GM23338 (cell line): ENCODE results near the gene RGL2. TPM values are rescaled to one million over a fixed set of nuclear protein-coding genes. Genes with fewer than 3 reads are reported as not detected.

Experiments
- ATAC-seq: fragments of 200-7000 bp; cut with Tn5 transposase; 3 replicates; pipeline ENCODE4 v1.9.1; 2020
- DNase-seq: peaks from one replicate; pipeline ENCODE4 v3.0.0-alpha.2; 2015; ENCODE audit warnings: low spot score
- H2AFZ ChIP-seq: fragments of 200-600 bp; sonication (generic); 2 replicates; pipeline ENCODE4 v1.8.0; 2016; ENCODE audit warnings: antibody characterized with exemption, mild to moderate bottlenecking, moderate library complexity
- H3F3A ChIP-seq: fragments of 200-600 bp; sonication (generic); replicated peaks from 2 replicates; pipeline ENCODE4 v1.8.0; 2017; ENCODE audit warnings: antibody characterized with exemption, mixed run types, low read depth
- H3K27ac ChIP-seq: fragments of 200-600 bp; sonication (generic); 2 replicates; pipeline ENCODE4 v1.6.1; 2016; ENCODE audit warnings: low read depth
- H3K27me3 ChIP-seq: fragments of 200-600 bp; sonication (generic); 2 replicates; pipeline ENCODE4 v1.8.0; 2016; ENCODE audit warnings: mild to moderate bottlenecking, mixed run types, moderate library complexity; ENCODE audit not compliant: insufficient read depth
- H3K36me3 ChIP-seq: fragments of 200-600 bp; sonication (generic); 2 replicates; pipeline ENCODE4 v1.8.0; 2016; ENCODE audit warnings: mild to moderate bottlenecking; ENCODE audit not compliant: insufficient read depth
- H3K4me1 ChIP-seq: fragments of 200-600 bp; sonication (generic); 2 replicates; pipeline ENCODE4 v1.8.0; 2016; ENCODE audit warnings: mild to moderate bottlenecking, moderate library complexity; ENCODE audit not compliant: insufficient read depth
- H3K4me2 ChIP-seq: fragments of 200-600 bp; sonication (generic); 2 replicates; pipeline ENCODE4 v1.7.1; 2017; ENCODE audit warnings: mixed run types
- H3K4me3 ChIP-seq: fragments of 200-600 bp; sonication (generic); 2 replicates; pipeline ENCODE4 v1.6.1; 2016; ENCODE audit warnings: mixed run types
- H3K79me2 ChIP-seq: fragments of 200-600 bp; sonication (generic); replicated peaks from 2 replicates; pipeline ENCODE4 v1.8.0; 2017; ENCODE audit warnings: mild to moderate bottlenecking; ENCODE audit not compliant: insufficient read depth
- H3K9me2 ChIP-seq: fragments of 200-600 bp; sonication (generic); 2 replicates; pipeline ENCODE4 v1.8.0; 2017; ENCODE audit not compliant: insufficient read depth
- H4K20me1 ChIP-seq: fragments of 200-600 bp; sonication (generic); replicated peaks from 2 replicates; pipeline ENCODE4 v1.8.0; 2017; ENCODE audit warnings: mild to moderate bottlenecking; ENCODE audit not compliant: insufficient read depth
- H3K27ac Mint-ChIP-seq: 2 replicates; pipeline ENCODE4 v1.8.0; 2020; ENCODE audit warnings: inconsistent platforms, mild to moderate bottlenecking, moderate library complexity, mixed read lengths
- H3K27me3 Mint-ChIP-seq: 3 replicates; pipeline ENCODE4 v1.8.0; 2022; ENCODE audit warnings: low read depth, mild to moderate bottlenecking, moderate library complexity, mixed read lengths, inconsistent platforms; ENCODE audit not compliant: insufficient read depth, poor library complexity
- H3K36me3 Mint-ChIP-seq: 3 replicates; pipeline ENCODE4 v1.8.0; 2021; ENCODE audit warnings: low read depth, mild to moderate bottlenecking, inconsistent platforms, moderate library complexity, mixed read lengths
- H3K4me1 Mint-ChIP-seq: 3 replicates; pipeline ENCODE4 v1.8.0; 2020; ENCODE audit warnings: mild to moderate bottlenecking, inconsistent platforms, mixed read lengths
- H3K4me3 Mint-ChIP-seq: 3 replicates; pipeline ENCODE4 v1.8.0; 2021; ENCODE audit warnings: moderate library complexity, mild to moderate bottlenecking, inconsistent platforms, mixed read lengths
- H3K9me3 Mint-ChIP-seq: 3 replicates; pipeline ENCODE4 v1.8.0; 2020; ENCODE audit warnings: moderate library complexity, mild to moderate bottlenecking, inconsistent platforms, mixed read lengths
- CREB1 ChIP-seq: fragments of 250-450 bp; sonication (Bioruptor Pico); IDR thresholded peaks from 2 replicates; pipeline ENCODE4 v1.5.0; 2020; ENCODE audit warnings: low read depth, mild to moderate bottlenecking, moderate library complexity
- ETS1 ChIP-seq: IDR thresholded peaks from 2 replicates; pipeline ENCODE4 v1.6.1; 2016; ENCODE audit warnings: antibody characterized with exemption
- EZH2 ChIP-seq: fragments of 200-600 bp; sonication (generic); IDR thresholded peaks from one replicate; pipeline ENCODE4 v1.8.0; 2017; ENCODE audit warnings: antibody characterized with exemption, mild to moderate bottlenecking, low read depth; ENCODE audit not compliant: unreplicated experiment
- EZH2phosphoT487 ChIP-seq: fragments of 200-600 bp; sonication (generic); IDR thresholded peaks from one replicate; pipeline ENCODE4 v1.8.1; 2018; ENCODE audit warnings: antibody characterized with exemption; ENCODE audit not compliant: unreplicated experiment
- JUNB ChIP-seq: IDR thresholded peaks from one replicate; pipeline ENCODE4 v1.6.1; 2016; ENCODE audit warnings: antibody characterized with exemption; ENCODE audit not compliant: unreplicated experiment
- NANOG ChIP-seq: IDR thresholded peaks from 2 replicates; pipeline ENCODE4 v1.6.1; 2016; ENCODE audit warnings: antibody characterized with exemption, borderline replicate concordance
- POLR2AphosphoS5 ChIP-seq: IDR thresholded peaks from 2 replicates; pipeline ENCODE4 v1.6.1; 2016; ENCODE audit warnings: antibody characterized with exemption, low read depth
- STAT1 ChIP-seq: IDR thresholded peaks from one replicate; pipeline ENCODE4 v1.6.1; 2016; ENCODE audit warnings: antibody characterized with exemption; ENCODE audit not compliant: unreplicated experiment
- ZNF114 ChIP-seq: fragments of 250-450 bp; sonication (Bioruptor Pico); IDR thresholded peaks from 2 replicates; pipeline ENCODE4 v1.5.0; 2020; ENCODE audit warnings: mild to moderate bottlenecking, moderate library complexity
- ZNF331 ChIP-seq: fragments of 250-450 bp; sonication (Bioruptor Pico); IDR thresholded peaks from 2 replicates; pipeline ENCODE4 v1.5.0; 2020; ENCODE audit warnings: low read depth, mild to moderate bottlenecking, moderate library complexity
- polyA plus RNA-seq: library from polyadenylated mRNA; unstranded; fragments of >200 nt; fragmentation: Nextera tagmentation; extraction: Ambion mirVana; gene quantifications from 2 replicates; pipeline ENCODE4 v1.2.1, GENCODE V29; 2016
- total RNA-seq: library from RNA; depleted of rRNA; stranded (reverse); fragments of >200 nt; shearing (Covaris generic); gene quantifications from 2 replicates; pipeline ENCODE4 v1.2.3, GENCODE V29; 2014
- TF ChIP-seq, protein P1 (sequence below): IDR thresholded peaks from one replicate; pipeline ENCODE4 v1.6.1; 2018; ENCODE audit warnings: antibody characterized with exemption; ENCODE audit not compliant: unreplicated experiment
- TF ChIP-seq, protein P2 (sequence below): fragments of 250-450 bp; sonication (Bioruptor Pico); IDR thresholded peaks from 2 replicates; pipeline ENCODE4 v1.5.0; 2020; ENCODE audit warnings: mild to moderate bottlenecking, moderate library complexity
- TF ChIP-seq, protein P3 (sequence below), 2 experiments: fragments of 200-600 bp in 1 of 2; sonication (generic) in 1 of 2; conservative IDR thresholded peaks; 2 replicates each; pipeline versions ENCODE4 v1.5.1 to v1.6.1; 2016 to 2017; ENCODE audit warnings: antibody characterized with exemption in 2 of 2, low read depth in 2 of 2, mild to moderate bottlenecking in 2 of 2, moderate library complexity in 1 of 2

The RGL2 gene
- total and polyA plus RNA-seq, 2 experiments from 2014 or later = 28.0 to 52.2 TPM

- H3K27ac ChIP-seq = no peak overlapping the region
- no peaks in the 10 kb centered on the region for H3K9me2 ChIP-seq
- no peaks in the 10 kb centered on the region for H4K20me1 ChIP-seq
- TF ChIP-seq STAT1 (no peak), JUNB (no peak), ZNF114 (CRISPR knock-in tag) (no peak), CREB1 (CRISPR knock-in tag) (no peak), ETS1 (no peak), EZH2phosphoT487 (no peak), ZNF331 (no peak), NANOG (no peak), POLR2AphosphoS5 (no peak), EZH2 (no peak)
- TF ChIP-seq, protein P1, sequence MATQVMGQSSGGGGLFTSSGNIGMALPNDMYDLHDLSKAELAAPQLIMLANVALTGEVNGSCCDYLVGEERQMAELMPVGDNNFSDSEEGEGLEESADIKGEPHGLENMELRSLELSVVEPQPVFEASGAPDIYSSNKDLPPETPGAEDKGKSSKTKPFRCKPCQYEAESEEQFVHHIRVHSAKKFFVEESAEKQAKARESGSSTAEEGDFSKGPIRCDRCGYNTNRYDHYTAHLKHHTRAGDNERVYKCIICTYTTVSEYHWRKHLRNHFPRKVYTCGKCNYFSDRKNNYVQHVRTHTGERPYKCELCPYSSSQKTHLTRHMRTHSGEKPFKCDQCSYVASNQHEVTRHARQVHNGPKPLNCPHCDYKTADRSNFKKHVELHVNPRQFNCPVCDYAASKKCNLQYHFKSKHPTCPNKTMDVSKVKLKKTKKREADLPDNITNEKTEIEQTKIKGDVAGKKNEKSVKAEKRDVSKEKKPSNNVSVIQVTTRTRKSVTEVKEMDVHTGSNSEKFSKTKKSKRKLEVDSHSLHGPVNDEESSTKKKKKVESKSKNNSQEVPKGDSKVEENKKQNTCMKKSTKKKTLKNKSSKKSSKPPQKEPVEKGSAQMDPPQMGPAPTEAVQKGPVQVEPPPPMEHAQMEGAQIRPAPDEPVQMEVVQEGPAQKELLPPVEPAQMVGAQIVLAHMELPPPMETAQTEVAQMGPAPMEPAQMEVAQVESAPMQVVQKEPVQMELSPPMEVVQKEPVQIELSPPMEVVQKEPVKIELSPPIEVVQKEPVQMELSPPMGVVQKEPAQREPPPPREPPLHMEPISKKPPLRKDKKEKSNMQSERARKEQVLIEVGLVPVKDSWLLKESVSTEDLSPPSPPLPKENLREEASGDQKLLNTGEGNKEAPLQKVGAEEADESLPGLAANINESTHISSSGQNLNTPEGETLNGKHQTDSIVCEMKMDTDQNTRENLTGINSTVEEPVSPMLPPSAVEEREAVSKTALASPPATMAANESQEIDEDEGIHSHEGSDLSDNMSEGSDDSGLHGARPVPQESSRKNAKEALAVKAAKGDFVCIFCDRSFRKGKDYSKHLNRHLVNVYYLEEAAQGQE = no peak
- TF ChIP-seq, protein P2, sequence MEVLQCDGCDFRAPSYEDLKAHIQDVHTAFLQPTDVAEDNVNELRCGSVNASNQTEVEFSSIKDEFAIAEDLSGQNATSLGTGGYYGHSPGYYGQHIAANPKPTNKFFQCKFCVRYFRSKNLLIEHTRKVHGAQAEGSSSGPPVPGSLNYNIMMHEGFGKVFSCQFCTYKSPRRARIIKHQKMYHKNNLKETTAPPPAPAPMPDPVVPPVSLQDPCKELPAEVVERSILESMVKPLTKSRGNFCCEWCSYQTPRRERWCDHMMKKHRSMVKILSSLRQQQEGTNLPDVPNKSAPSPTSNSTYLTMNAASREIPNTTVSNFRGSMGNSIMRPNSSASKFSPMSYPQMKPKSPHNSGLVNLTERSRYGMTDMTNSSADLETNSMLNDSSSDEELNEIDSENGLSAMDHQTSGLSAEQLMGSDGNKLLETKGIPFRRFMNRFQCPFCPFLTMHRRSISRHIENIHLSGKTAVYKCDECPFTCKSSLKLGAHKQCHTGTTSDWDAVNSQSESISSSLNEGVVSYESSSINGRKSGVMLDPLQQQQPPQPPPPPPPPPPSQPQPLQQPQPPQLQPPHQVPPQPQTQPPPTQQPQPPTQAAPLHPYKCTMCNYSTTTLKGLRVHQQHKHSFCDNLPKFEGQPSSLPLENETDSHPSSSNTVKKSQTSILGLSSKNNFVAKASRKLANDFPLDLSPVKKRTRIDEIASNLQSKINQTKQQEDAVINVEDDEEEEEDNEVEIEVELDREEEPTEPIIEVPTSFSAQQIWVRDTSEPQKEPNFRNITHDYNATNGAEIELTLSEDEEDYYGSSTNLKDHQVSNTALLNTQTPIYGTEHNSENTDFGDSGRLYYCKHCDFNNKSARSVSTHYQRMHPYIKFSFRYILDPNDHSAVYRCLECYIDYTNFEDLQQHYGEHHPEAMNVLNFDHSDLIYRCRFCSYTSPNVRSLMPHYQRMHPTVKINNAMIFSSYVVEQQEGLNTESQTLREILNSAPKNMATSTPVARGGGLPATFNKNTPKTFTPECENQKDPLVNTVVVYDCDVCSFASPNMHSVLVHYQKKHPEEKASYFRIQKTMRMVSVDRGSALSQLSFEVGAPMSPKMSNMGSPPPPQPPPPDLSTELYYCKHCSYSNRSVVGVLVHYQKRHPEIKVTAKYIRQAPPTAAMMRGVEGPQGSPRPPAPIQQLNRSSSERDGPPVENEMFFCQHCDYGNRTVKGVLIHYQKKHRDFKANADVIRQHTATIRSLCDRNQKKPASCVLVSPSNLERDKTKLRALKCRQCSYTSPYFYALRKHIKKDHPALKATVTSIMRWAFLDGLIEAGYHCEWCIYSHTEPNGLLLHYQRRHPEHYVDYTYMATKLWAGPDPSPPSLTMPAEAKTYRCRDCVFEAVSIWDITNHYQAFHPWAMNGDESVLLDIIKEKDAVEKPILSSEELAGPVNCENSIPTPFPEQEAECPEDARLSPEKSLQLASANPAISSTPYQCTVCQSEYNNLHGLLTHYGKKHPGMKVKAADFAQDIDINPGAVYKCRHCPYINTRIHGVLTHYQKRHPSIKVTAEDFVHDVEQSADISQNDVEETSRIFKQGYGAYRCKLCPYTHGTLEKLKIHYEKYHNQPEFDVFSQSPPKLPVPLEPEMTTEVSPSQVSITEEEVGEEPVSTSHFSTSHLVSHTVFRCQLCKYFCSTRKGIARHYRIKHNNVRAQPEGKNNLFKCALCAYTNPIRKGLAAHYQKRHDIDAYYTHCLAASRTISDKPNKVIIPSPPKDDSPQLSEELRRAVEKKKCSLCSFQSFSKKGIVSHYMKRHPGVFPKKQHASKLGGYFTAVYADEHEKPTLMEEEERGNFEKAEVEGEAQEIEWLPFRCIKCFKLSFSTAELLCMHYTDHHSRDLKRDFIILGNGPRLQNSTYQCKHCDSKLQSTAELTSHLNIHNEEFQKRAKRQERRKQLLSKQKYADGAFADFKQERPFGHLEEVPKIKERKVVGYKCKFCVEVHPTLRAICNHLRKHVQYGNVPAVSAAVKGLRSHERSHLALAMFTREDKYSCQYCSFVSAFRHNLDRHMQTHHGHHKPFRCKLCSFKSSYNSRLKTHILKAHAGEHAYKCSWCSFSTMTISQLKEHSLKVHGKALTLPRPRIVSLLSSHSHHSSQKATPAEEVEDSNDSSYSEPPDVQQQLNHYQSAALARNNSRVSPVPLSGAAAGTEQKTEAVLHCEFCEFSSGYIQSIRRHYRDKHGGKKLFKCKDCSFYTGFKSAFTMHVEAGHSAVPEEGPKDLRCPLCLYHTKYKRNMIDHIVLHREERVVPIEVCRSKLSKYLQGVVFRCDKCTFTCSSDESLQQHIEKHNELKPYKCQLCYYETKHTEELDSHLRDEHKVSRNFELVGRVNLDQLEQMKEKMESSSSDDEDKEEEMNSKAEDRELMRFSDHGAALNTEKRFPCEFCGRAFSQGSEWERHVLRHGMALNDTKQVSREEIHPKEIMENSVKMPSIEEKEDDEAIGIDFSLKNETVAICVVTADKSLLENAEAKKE (CRISPR knock-in tag) = no peak
- TF ChIP-seq, protein P3, sequence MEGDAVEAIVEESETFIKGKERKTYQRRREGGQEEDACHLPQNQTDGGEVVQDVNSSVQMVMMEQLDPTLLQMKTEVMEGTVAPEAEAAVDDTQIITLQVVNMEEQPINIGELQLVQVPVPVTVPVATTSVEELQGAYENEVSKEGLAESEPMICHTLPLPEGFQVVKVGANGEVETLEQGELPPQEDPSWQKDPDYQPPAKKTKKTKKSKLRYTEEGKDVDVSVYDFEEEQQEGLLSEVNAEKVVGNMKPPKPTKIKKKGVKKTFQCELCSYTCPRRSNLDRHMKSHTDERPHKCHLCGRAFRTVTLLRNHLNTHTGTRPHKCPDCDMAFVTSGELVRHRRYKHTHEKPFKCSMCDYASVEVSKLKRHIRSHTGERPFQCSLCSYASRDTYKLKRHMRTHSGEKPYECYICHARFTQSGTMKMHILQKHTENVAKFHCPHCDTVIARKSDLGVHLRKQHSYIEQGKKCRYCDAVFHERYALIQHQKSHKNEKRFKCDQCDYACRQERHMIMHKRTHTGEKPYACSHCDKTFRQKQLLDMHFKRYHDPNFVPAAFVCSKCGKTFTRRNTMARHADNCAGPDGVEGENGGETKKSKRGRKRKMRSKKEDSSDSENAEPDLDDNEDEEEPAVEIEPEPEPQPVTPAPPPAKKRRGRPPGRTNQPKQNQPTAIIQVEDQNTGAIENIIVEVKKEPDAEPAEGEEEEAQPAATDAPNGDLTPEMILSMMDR (conservative IDR thresholded peaks at IDR 0.05; ENCODE audit: low read depth in 2 of 2) = no peak
- H3K4me3 ChIP-seq = no peak overlapping the region
- no peaks in the 10 kb centered on the region for H3K27me3 ChIP-seq
- Mint-ChIP-seq H3K27ac (no peak overlapping the region), H3K27me3 (peaks cover 4% of the 10 kb centered on the region), H3K9me3 (no peaks in the 10 kb centered on the region; the same call in 2 of the 3 replicates), H3K4me3 (no peak overlapping the region), H3K36me3 (peaks cover 42% of the 10 kb centered on the region), H3K4me1 (peaks cover 12% of the 10 kb centered on the region)
- H3K4me2 ChIP-seq = no peak overlapping the region
- H3K4me1 ChIP-seq = peaks cover 8% of the 10 kb centered on the region
- no peaks in the 10 kb centered on the region for H3K79me2 ChIP-seq
- H3F3A ChIP-seq = peaks cover 8% of the 10 kb centered on the region; the same call in 1 of the 2 replicates
- H2AFZ ChIP-seq = no peak overlapping the region
- DNase-seq (no peak), ATAC-seq (no peak)
- H3K36me3 ChIP-seq = no peaks in the 10 kb centered on the region
Measured at GRCh38 chr6:33254591-33254990, 44.2 kb downstream of the RGL2 start.
